ENCODE measurements around the gene IRF6. TPM values are rescaled to one million over a fixed set of nuclear protein-coding genes. Genes with fewer than 3 reads are reported as not detected.
A peak's percentile ranks its signal among the peaks of the same experiment; 100 is the strongest.

The IRF6 gene
- total RNA-seq, 1 donor from 2014 or later, result 21.2 TPM

DNA sequence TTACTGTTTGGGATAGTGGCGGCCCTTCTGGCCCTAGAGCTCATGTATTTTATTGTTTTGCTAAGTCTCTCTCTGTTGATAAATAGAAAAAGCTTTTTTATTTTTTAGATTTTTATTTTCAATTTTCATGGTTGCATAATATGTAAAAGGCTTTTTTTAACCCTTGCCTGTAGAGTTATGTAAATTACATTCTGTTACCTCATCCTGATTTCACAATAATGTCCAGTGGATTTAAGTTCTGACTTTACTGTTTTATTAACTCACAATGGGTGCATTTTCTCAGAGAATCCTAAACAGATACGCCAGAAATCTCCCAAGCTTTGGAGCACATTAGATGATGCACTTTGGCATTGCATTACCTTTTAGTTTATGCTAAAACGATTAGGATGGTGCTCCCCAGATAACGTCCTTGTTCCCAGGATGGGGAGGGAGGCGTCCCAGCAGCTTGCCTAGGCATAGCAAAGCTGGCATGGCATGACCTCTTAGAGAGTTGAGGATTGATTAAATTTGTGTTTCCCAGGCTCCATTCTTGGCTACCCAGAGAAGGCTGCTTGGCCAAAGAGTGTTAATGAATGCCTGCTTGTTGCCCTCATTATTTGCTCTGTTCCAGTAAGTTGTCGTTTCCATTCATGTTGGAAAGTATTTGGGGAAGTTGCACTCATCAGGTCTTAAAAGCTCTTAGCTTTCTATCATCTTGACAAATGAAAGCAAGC, 38.9 kb upstream of the IRF6 start:
- peaks cover 51% of the 10 kb centered on the region for H3K79me2 ChIP-seq (ENCODE audit: insufficient read depth, low read length)
- TF ChIP-seq EZH2 (IDR thresholded peaks at IDR 0.05; ENCODE audit: insufficient read depth, low read length), result no peak
- TF ChIP-seq, protein P1, sequence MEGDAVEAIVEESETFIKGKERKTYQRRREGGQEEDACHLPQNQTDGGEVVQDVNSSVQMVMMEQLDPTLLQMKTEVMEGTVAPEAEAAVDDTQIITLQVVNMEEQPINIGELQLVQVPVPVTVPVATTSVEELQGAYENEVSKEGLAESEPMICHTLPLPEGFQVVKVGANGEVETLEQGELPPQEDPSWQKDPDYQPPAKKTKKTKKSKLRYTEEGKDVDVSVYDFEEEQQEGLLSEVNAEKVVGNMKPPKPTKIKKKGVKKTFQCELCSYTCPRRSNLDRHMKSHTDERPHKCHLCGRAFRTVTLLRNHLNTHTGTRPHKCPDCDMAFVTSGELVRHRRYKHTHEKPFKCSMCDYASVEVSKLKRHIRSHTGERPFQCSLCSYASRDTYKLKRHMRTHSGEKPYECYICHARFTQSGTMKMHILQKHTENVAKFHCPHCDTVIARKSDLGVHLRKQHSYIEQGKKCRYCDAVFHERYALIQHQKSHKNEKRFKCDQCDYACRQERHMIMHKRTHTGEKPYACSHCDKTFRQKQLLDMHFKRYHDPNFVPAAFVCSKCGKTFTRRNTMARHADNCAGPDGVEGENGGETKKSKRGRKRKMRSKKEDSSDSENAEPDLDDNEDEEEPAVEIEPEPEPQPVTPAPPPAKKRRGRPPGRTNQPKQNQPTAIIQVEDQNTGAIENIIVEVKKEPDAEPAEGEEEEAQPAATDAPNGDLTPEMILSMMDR (IDR thresholded peaks at IDR 0.05; ENCODE audit: insufficient read depth, low read depth, low read length), result no peak
- H3K27me3 ChIP-seq (ENCODE audit: insufficient read depth, low read length), result no peaks in the 10 kb centered on the region
- H2AFZ ChIP-seq (ENCODE audit: low read depth, low read length), result no peak overlapping the region
- H3K4me2 ChIP-seq (ENCODE audit: low read length), result peak overlapping the region; percentile 32
- H3K9me3 ChIP-seq (ENCODE audit: insufficient read depth, low read depth, low read length), result no peaks in the 10 kb centered on the region
- Mint-ChIP-seq H3K27me3 (ENCODE audit: low read depth, unreplicated experiment) (no peaks in the 10 kb centered on the region), H3K4me1 (ENCODE audit: low read depth, unreplicated experiment) (peaks cover 22% of the 10 kb centered on the region), H3K27ac (ENCODE audit: unreplicated experiment) (no peak overlapping the region), H3K9me3 (ENCODE audit: unreplicated experiment) (no peaks in the 10 kb centered on the region), H3K4me3 (ENCODE audit: unreplicated experiment) (no peak overlapping the region), H3K36me3 (ENCODE audit: low read depth, unreplicated experiment) (peaks cover 18% of the 10 kb centered on the region)
- DNase-seq (ENCODE audit: low read depth) (no peak), FAIRE-seq (no peak)
- no peak overlapping the region for H3K4me3 ChIP-seq (ENCODE audit: insufficient read depth, low read depth, low read length)
- H3K36me3 ChIP-seq (ENCODE audit: insufficient read depth, low read length), result peaks cover 33% of the 10 kb centered on the region
- peak overlapping the region; percentile 57 for H3K27ac ChIP-seq (ENCODE audit: low read depth, low read length)
- no peaks in the 10 kb centered on the region for H4K20me1 ChIP-seq (ENCODE audit: insufficient read depth, low read length)
- H3K9ac ChIP-seq (ENCODE audit: low read length), result peak overlapping the region; percentile 43
- peaks cover 26% of the 10 kb centered on the region for H3K4me1 ChIP-seq (ENCODE audit: insufficient read depth, low read length)

DNA sequence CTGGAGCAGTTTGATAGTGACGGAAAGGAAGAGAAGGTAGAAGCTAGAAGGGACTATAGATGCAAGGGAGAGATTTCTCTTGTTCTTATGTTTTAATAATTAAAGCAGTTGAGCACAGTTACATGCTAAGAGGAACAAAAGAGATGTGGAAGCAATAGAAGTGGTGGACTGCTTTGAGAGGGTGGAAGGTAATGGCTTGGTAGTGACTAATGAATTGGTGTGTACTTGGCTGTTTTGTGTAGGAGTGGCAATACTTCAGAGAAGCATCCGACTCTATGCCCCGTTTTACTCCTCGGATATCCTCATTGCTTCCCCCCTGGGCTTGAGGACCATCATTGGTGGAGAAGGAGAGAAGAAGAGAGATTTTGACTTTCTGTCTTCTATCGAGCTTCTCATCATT, 34.7 kb upstream of the IRF6 start:
- H3K27ac Mint-ChIP-seq (ENCODE audit: unreplicated experiment), result peak overlapping the region; percentile 97
- Histone ChIP-seq H3K9me3 (ENCODE audit: insufficient read depth, low read depth, low read length) (no peaks in the 10 kb centered on the region), H3K4me3 (ENCODE audit: insufficient read depth, low read depth, low read length) (no peak overlapping the region), H3K4me1 (ENCODE audit: insufficient read depth, low read length) (peaks cover 34% of the 10 kb centered on the region), H4K20me1 (ENCODE audit: insufficient read depth, low read length) (no peaks in the 10 kb centered on the region), H3K9ac (ENCODE audit: low read length) (peak overlapping the region; percentile 69), H3K79me2 (ENCODE audit: insufficient read depth, low read length) (peaks cover 44% of the 10 kb centered on the region), H3K27me3 (ENCODE audit: insufficient read depth, low read length) (no peaks in the 10 kb centered on the region), H2AFZ (ENCODE audit: low read depth, low read length) (no peak overlapping the region), H3K4me2 (ENCODE audit: low read length) (peak overlapping the region; percentile 76), H3K27ac (ENCODE audit: low read depth, low read length) (peak overlapping the region; percentile 87), H3K36me3 (ENCODE audit: insufficient read depth, low read length) (peaks cover 62% of the 10 kb centered on the region)
- TF ChIP-seq, protein P1 (IDR thresholded peaks at IDR 0.05; ENCODE audit: insufficient read depth, low read depth, low read length), result no peak
- no peak for TF ChIP-seq EZH2 (IDR thresholded peaks at IDR 0.05; ENCODE audit: insufficient read depth, low read length)
- H3K27me3 Mint-ChIP-seq (ENCODE audit: low read depth, unreplicated experiment), result no peaks in the 10 kb centered on the region
- DNase-seq (ENCODE audit: low read depth), result no peak
- H3K4me3 Mint-ChIP-seq (ENCODE audit: unreplicated experiment), result peak overlapping the region; percentile 78
- FAIRE-seq, result no peak
- H3K9me3 Mint-ChIP-seq (ENCODE audit: unreplicated experiment), result no peaks in the 10 kb centered on the region
- H3K4me1 Mint-ChIP-seq (ENCODE audit: low read depth, unreplicated experiment), result peaks cover 29% of the 10 kb centered on the region
- peaks cover 25% of the 10 kb centered on the region for H3K36me3 Mint-ChIP-seq (ENCODE audit: low read depth, unreplicated experiment)
